ENCODE measurements around the gene PATJ. TPM values are rescaled to one million over a fixed set of nuclear protein-coding genes. Genes with fewer than 3 reads are reported as not detected.

The PATJ gene
- total RNA-seq, 4 donors from 2014 or later = 25.7 to 37.4 (median 31.8) TPM

DNA sequence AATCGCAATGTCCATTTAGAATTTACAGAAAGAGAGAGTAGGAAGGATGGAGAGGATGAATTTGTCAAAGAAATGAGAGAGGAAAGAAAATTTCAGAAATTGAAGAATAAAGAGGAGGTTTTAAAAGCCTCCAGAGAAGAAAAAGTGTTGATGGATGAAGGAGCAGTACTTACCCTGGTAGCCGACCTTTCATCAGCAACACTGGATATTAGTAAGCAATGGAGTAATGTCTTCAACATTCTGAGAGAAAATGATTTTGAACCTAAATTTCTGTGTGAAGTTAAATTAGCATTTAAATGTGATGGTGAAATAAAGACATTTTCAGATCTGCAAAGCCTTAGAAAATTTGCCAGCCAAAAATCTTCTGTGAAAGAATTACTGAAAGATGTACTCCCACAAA is 464.9 kb downstream of the PATJ start:
- TF ChIP-seq POLR2A (IDR thresholded peaks at IDR 0.05; ENCODE audit: low read depth) = no peak
- TF ChIP-seq POLR2AphosphoS5 (IDR thresholded peaks at IDR 0.05) = no peak
- TF ChIP-seq EP300 (IDR thresholded peaks at IDR 0.05) = no peak
- no peak for TF ChIP-seq CTCF (IDR thresholded peaks at IDR 0.05)
- Histone ChIP-seq H3K4me3 (no peak overlapping the region), H3K27me3 (no peaks in the 10 kb centered on the region), H3K27ac (replicated peaks in 1 of 4) (no peak overlapping the region), H3K9me3 (peaks cover 0 to 18% (median 10%) of the 10 kb centered on the region in 4 donors), H3K4me1 (no peaks in the 10 kb centered on the region), H3K36me3 (no peaks in the 10 kb centered on the region)
- WGBS = 95% methylated on average over 2 of the region's 2 CpGs
- intact Hi-C loops (cut with DNase I) = no loop called here
- no peak for DNase-seq (ENCODE audit: extremely low spot score)

GRCh38 chr1:62208087-62208486 is 465.8 kb downstream of the PATJ start:
- 93% methylated on average over 5 of the region's 5 CpGs for WGBS
- DNase-seq (ENCODE audit: extremely low spot score) = no peak

GRCh38 chr1:62208970-62209369 is 466.7 kb downstream of the PATJ start:
- no peak overlapping the region for H3K27ac ChIP-seq (replicated peaks in 1 of 4)
- no peak overlapping the region for H3K4me3 ChIP-seq
- intact Hi-C loops (cut with DNase I) = no loop called here
- H3K9me3 ChIP-seq = peaks cover 0 to 18% (median 10%) of the 10 kb centered on the region in 4 donors
- H3K27me3 ChIP-seq = no peaks in the 10 kb centered on the region
- no peaks in the 10 kb centered on the region for H3K4me1 ChIP-seq
- 29% methylated on average over 1 of the region's 1 CpG for WGBS
- DNase-seq (ENCODE audit: extremely low spot score) = no peak
- TF ChIP-seq POLR2AphosphoS5 (IDR thresholded peaks at IDR 0.05) = no peak
- TF ChIP-seq POLR2A (IDR thresholded peaks at IDR 0.05; ENCODE audit: low read depth) = no peak
- no peak for TF ChIP-seq EP300 (IDR thresholded peaks at IDR 0.05)
- no peak for TF ChIP-seq CTCF (IDR thresholded peaks at IDR 0.05)
- no peaks in the 10 kb centered on the region for H3K36me3 ChIP-seq

More at GRCh38 chr1:62208087-62208486, 465.8 kb downstream of the PATJ start:
- no peaks in the 10 kb centered on the region for H3K36me3 ChIP-seq
- H3K4me1 ChIP-seq = no peaks in the 10 kb centered on the region
- no peaks in the 10 kb centered on the region for H3K27me3 ChIP-seq
- intact Hi-C loops (cut with DNase I) = no loop called here
- no peak overlapping the region for H3K27ac ChIP-seq (replicated peaks in 1 of 4)
- TF ChIP-seq POLR2AphosphoS5 (IDR thresholded peaks at IDR 0.05) = no peak
- no peak for TF ChIP-seq POLR2A (IDR thresholded peaks at IDR 0.05; ENCODE audit: low read depth)
- TF ChIP-seq EP300 (IDR thresholded peaks at IDR 0.05) = no peak
- no peak for TF ChIP-seq CTCF (IDR thresholded peaks at IDR 0.05)
- no peak overlapping the region for H3K4me3 ChIP-seq
- peaks cover 0 to 18% (median 10%) of the 10 kb centered on the region in 4 donors for H3K9me3 ChIP-seq

DNA sequence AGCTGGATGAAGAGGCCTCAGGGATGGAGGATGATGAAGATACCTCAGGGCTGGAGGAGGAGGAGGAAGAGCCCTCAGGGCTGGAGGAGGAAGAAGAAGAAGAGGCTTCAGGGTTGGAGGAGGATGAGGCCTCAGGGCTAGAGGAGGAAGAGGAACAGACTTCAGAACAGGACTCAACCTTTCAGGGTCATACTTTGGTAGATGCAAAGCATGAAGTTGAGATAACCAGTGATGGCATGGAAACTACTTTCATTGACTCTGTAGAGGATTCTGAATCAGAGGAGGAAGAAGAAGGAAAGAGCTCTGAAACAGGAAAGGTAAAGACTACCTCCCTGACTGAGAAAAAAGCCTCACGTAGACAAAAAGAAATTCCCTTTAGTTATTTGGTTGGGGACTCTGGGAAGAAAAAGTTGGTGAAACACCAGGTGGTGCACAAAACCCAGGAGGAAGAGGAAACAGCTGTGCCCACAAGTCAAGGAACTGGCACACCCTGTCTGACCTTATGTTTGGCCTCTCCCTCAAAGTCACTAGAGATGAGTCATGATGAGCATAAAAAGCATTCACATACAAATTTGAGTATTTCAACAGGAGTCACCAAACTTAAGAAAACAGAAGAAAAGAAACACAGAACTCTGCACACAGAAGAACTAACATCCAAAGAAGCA is 467.8 kb downstream of the PATJ start:
- Histone ChIP-seq H3K4me3 (no peak overlapping the region), H3K27me3 (no peaks in the 10 kb centered on the region), H3K27ac (replicated peaks in 1 of 4) (no peak overlapping the region), H3K36me3 (no peaks in the 10 kb centered on the region), H3K9me3 (peaks cover 0 to 18% (median 10%) of the 10 kb centered on the region in 4 donors), H3K4me1 (no peaks in the 10 kb centered on the region)
- 81% methylated on average over 1 of the region's 1 CpG for WGBS
- no peak for TF ChIP-seq POLR2AphosphoS5 (IDR thresholded peaks at IDR 0.05)
- TF ChIP-seq EP300 (IDR thresholded peaks at IDR 0.05) = no peak
- TF ChIP-seq POLR2A (IDR thresholded peaks at IDR 0.05; ENCODE audit: low read depth) = no peak
- no peak for DNase-seq (ENCODE audit: extremely low spot score)
- intact Hi-C loops (cut with DNase I) = no loop called here

DNA sequence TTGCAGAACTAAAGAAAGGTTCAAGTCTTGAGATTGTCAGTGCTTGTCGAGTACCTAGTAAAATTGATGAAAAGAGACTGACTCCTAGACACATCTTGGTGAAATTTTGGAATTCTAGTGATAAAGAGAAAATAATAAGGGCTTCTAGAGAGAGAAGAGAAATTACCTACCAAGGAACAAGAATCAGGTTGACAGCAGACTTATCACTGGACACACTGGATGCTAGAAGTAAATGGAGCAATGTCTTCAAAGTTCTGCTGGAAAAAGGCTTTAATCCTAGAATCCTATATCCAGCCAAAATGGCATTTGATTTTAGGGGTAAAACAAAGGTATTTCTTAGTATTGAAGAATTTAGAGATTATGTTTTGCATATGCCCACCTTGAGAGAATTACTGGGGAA is 468.7 kb downstream of the PATJ start:
- no peaks in the 10 kb centered on the region for H3K27me3 ChIP-seq
- no peak overlapping the region for H3K27ac ChIP-seq (replicated peaks in 1 of 4)
- H3K36me3 ChIP-seq = no peaks in the 10 kb centered on the region
- H3K4me3 ChIP-seq = no peak overlapping the region
- WGBS = 94% methylated on average over 1 of the region's 1 CpG
- intact Hi-C loops (cut with DNase I) = no loop called here
- no peak for DNase-seq (ENCODE audit: extremely low spot score)
- H3K9me3 ChIP-seq = peaks cover 0 to 18% (median 10%) of the 10 kb centered on the region in 4 donors
- TF ChIP-seq POLR2A (IDR thresholded peaks at IDR 0.05; ENCODE audit: low read depth) = no peak
- no peaks in the 10 kb centered on the region for H3K4me1 ChIP-seq

Data from esophagus muscularis mucosa (tissue), 4 donors.